BJ (cell line): ENCODE data around the gene F2RL2. TPM values are rescaled to one million over a fixed set of nuclear protein-coding genes. Genes with fewer than 3 reads are reported as not detected.
"Not testable (repeated sequence)": the region's sequence is repeated elsewhere in the genome, so short reads cannot be mapped to it uniquely, and the experiment has no call there.

Source experiments
- CTCF ChIA-PET: fragments of 350-600 bp; formaldehyde crosslinking; extraction: SDS; loops from one replicate; lab custom pipeline; 2021; ENCODE audit warnings: antibody characterized with exemption, inconsistent platforms; lab: Yijun Ruan, JAX
- POLR2A ChIA-PET: fragments of 300-600 bp; sonication (Branson Sonifier 250); formaldehyde crosslinking; extraction: SDS; loops from one replicate; lab custom pipeline; 2021; ENCODE audit warnings: antibody characterized with exemption; lab: Charles Lee
- DNase-seq: peaks from one replicate; pipeline ENCODE4 v3.0.0-alpha.2; 2011; ENCODE audit warnings: low read depth
- H3K27me3 ChIP-seq: 2 replicates; pipeline ENCODE4 v1.6.0; 2011; ENCODE audit warnings: low read length; ENCODE audit not compliant: control insufficient read depth, insufficient read depth
- H3K36me3 ChIP-seq: 2 replicates; pipeline ENCODE4 v1.5.1; 2011; ENCODE audit warnings: low read length; ENCODE audit not compliant: control insufficient read depth, insufficient read depth
- H3K4me3 ChIP-seq: 2 replicates; pipeline ENCODE4 v1.5.1; 2011; ENCODE audit warnings: low read depth, mild to moderate bottlenecking, control low read depth, low read length
- CTCF ChIP-seq: IDR thresholded peaks from 2 replicates; pipeline ENCODE4 v1.5.1; 2011; ENCODE audit warnings: low read depth, mild to moderate bottlenecking, control low read depth, inconsistent platforms, low read length, moderate library complexity; ENCODE audit not compliant: insufficient read depth
- polyA plus RNA-seq: library from polyadenylated mRNA; depleted of rRNA; stranded (reverse); fragments of >200 nt; gene quantifications from 2 replicates; pipeline ENCODE4 v1.2.3, GENCODE V29; 2011

F2RL2 gene
- polyA plus RNA-seq, 1 experiment = 48.8 TPM

GRCh38 chr5:76608833-76609232 is 14.4 kb downstream of the F2RL2 start:
- ChIA-PET POLR2A (no interaction called here), CTCF (interaction anchor here (1.1 to 15.4 kb wide), 3 partner anchors 8 to 166 kb away, joined by 3 to 257 read pairs (median 3); no protein-coding TSS in a partner anchor)
- no peaks in the 10 kb centered on the region for H3K27me3 ChIP-seq
- no peaks in the 10 kb centered on the region; the same call in 1 of the 2 replicates for H3K36me3 ChIP-seq
- H3K4me3 ChIP-seq = no peak overlapping the region
- DNase-seq = no peak
- TF ChIP-seq CTCF = no peak

- TF ChIP-seq CTCF = no peak
- no peaks in the 10 kb centered on the region for H3K27me3 ChIP-seq
- DNase-seq = no peak
- ChIA-PET CTCF (interaction anchor here (0.9 to 15.4 kb wide), 5 partner anchors 10 to 168 kb away, joined by 3 to 257 read pairs (median 3); no protein-coding TSS in a partner anchor), POLR2A (interaction anchor here (0.6 to 0.9 kb wide), 2 partner anchors 10 to 166 kb away, joined by 3 read pairs; no protein-coding TSS in a partner anchor)
- H3K4me3 ChIP-seq = no peak overlapping the region
- H3K36me3 ChIP-seq = no peaks in the 10 kb centered on the region
Measured at GRCh38 chr5:76607353-76607871, 15.8 kb downstream of the F2RL2 start.

- TF ChIP-seq CTCF = no peak
- CTCF ChIA-PET = interaction anchor here (0.9 to 15.4 kb wide), 6 partner anchors 10 to 168 kb away, joined by 3 to 257 read pairs (median 3); no protein-coding TSS in a partner anchor
- no peak for DNase-seq
Measured at GRCh38 chr5:76606701-76607100, 16.5 kb downstream of the F2RL2 start.

GRCh38 chr5:76604838-76605237 is 18.4 kb downstream of the F2RL2 start:
- Histone ChIP-seq H3K4me3 (no peak overlapping the region), H3K27me3 (no peaks in the 10 kb centered on the region), H3K36me3 (no peaks in the 10 kb centered on the region)
- TF ChIP-seq CTCF = no peak
- POLR2A ChIA-PET = interaction anchor here (0.6 kb wide), 1 partner anchor 1782 kb away, joined by 3 read pairs; no protein-coding TSS in a partner anchor
- DNase-seq = no peak
- CTCF ChIA-PET = interaction anchor here (0.9 to 15.4 kb wide), 5 partner anchors 13 to 170 kb away, joined by 4 to 257 read pairs (median 7); no protein-coding TSS in a partner anchor

More at GRCh38 chr5:76606701-76607100, 16.5 kb downstream of the F2RL2 start:
- no peak overlapping the region for H3K4me3 ChIP-seq
- no peaks in the 10 kb centered on the region for H3K27me3 ChIP-seq
- POLR2A ChIA-PET = interaction anchor here (0.9 kb wide), 1 partner anchor 11 kb away, joined by 3 read pairs; no protein-coding TSS in a partner anchor
- no peaks in the 10 kb centered on the region for H3K36me3 ChIP-seq

GRCh38 chr5:76603991-76604390 is 19.2 kb downstream of the F2RL2 start:
- H3K4me3 ChIP-seq, H3K27me3 ChIP-seq, POLR2A ChIA-PET, H3K36me3 ChIP-seq, DNase-seq: not testable (repeated sequence)
- CTCF ChIA-PET = interaction anchor here (0.9 to 15.4 kb wide), 7 partner anchors 14 to 171 kb away, joined by 3 to 257 read pairs (median 6); no protein-coding TSS in a partner anchor
